ENCODE data around the gene VEGFA. TPM values are rescaled to one million over a fixed set of nuclear protein-coding genes. Genes with fewer than 3 reads are reported as not detected.

The VEGFA gene
- total and polyA plus RNA-seq, 2 of the 8 experiments (the other 6 are each of a cell fraction or from before 2014, with no cell fraction given), result 42.2 to 58.5 TPM

DNA sequence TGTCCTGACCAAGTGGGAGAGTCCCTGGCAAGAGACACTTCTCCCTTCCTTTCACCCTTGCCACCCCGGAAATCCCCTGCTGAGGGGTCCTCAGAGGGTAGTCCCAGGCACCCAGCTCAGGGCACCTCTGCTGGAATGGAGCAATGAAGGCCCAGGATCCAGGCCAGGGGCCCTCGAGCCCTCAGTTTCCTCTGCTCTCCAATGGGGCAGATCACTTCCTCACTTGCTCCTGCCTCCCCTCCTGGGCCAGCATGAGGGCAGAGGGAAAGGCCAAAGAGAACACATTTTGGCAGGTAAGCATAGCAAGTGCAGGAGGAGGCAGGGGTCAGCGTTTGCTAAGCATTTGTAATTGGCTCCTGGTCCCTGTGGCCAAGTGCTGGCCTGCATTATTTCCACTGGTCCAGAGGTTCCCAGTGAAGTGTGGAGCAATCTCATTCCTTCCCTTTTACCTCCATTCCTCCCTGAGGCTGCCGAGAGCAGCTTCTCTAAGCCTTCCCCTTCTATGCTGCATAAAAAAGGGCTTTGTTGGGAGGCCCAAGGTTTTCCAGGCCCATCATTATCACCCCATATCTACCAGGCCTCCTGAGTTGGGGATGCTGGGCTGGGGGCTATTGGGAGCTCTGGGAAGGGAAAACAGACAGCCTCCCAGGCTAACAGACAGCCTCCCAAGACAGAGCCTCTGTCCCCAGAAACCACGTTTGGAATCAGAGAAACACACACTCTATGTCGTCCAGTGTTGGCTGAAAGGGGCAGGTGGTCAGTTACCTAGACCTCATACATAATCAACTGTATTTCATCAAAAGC lies 28.8 kb upstream of the VEGFA start:
- Histone ChIP-seq H3K36me3 (ENCODE audit: control insufficient read depth in 2 of 4, insufficient read depth in 4 of 4, low read length in 3 of 4) (no peaks in the 10 kb centered on the region), H3K27ac (ENCODE audit: low read depth, low read length) (no peak overlapping the region), H2BK15ac (ENCODE audit: low read length) (peak overlapping the region; percentile 81), H3K14ac (ENCODE audit: insufficient read length) (no peak overlapping the region), H3K4me1 (replicated peaks in 1 of 4; ENCODE audit: control insufficient read depth in 3 of 4, insufficient read depth in 4 of 4, low read length in 3 of 4) (peaks cover 0 to 20% (median 4%) of the 10 kb centered on the region in 4 experiments; a peak in 4 of 7 replicates), H2AFZ (ENCODE audit: low read length) (no peak overlapping the region), H3K4me2 (ENCODE audit: insufficient read depth in 1 of 2, low read depth in 2 of 2, low read length in 2 of 2) (no peak overlapping the region), H3K4ac (replicated peaks; ENCODE audit: insufficient read length, low read depth, low read length) (no peak overlapping the region), H2AK5ac (ENCODE audit: low read depth, low read length) (0 out of 2 replicates have a peak overlapping the region, but pooled peaks have one; percentile 28), H3K27me3 (replicated peaks in 1 of 4; ENCODE audit: control insufficient read depth in 3 of 4, extremely low read depth in 1 of 4, insufficient read depth in 3 of 4, low read length in 3 of 4) (no peaks in the 10 kb centered on the region), H2BK5ac (ENCODE audit: low read depth, low read length) (no peak overlapping the region; the same call in 1 of the 2 replicates), H3K9ac (replicated peaks in 1 of 4; ENCODE audit: extremely low read depth in 1 of 4, low read depth in 3 of 4, low read length in 3 of 4) (no peak overlapping the region), H3K56ac (replicated peaks; ENCODE audit: insufficient read length, low read depth, low read length) (no peak overlapping the region), H4K20me1 (replicated peaks in 1 of 2; ENCODE audit: control insufficient read depth in 1 of 2, insufficient read depth in 2 of 2, low read length in 2 of 2) (peaks cover 0 to 3% of the 10 kb centered on the region in 2 experiments), H2BK120ac (replicated peaks; ENCODE audit: low read depth, low read length) (no peak overlapping the region), H4K91ac (replicated peaks; ENCODE audit: insufficient read length, low read length) (peak overlapping the region; percentile 34), H3K79me1 (ENCODE audit: low read depth, low read length) (no peaks in the 10 kb centered on the region), H3K79me2 (ENCODE audit: control insufficient read depth in 1 of 2, insufficient read depth in 2 of 2, low read length in 2 of 2) (no peaks in the 10 kb centered on the region), H3K9me3 (ENCODE audit: insufficient read depth in 2 of 2, low read depth in 1 of 2, low read length in 1 of 2) (no peaks in the 10 kb centered on the region), H2BK12ac (ENCODE audit: low read depth, low read length) (no peak overlapping the region), H4K8ac (ENCODE audit: extremely low read depth, insufficient read depth, low read length) (no peak overlapping the region), H3K23ac (ENCODE audit: insufficient read length) (no peak overlapping the region), H3K18ac (ENCODE audit: extremely low read depth, low read length) (no peak overlapping the region), H4K5ac (ENCODE audit: insufficient read length, low read depth, low read length) (no peak overlapping the region), H2BK20ac (ENCODE audit: low read length) (no peak overlapping the region), H3K23me2 (ENCODE audit: low read depth, low read length) (peaks cover 7% of the 10 kb centered on the region; the same call in 1 of the 2 replicates), H3K4me3 (ENCODE audit: extremely low read depth in 1 of 4, insufficient read depth in 2 of 4, low read depth in 3 of 4, low read length in 4 of 4) (no peak overlapping the region)
- DNase-seq (ENCODE audit: low read depth in 1 of 2, low spot score in 2 of 2), result no peak
- TF ChIP-seq HDAC6 (IDR thresholded peaks at IDR 0.05; ENCODE audit: low read depth, low read length) (no peak), GABPA (IDR thresholded peaks at IDR 0.05; ENCODE audit: borderline replicate concordance, insufficient read depth, low read length) (no peak), SUZ12 (IDR thresholded peaks at IDR 0.05; ENCODE audit: low read length) (peak; percentile 30; the same call in 1 of the 2 replicates)
- ChIA-PET CTCF (ENCODE audit: partially characterized antibody) (interaction anchor here (0.6 to 6.8 kb wide), 8 partner anchors 18 to 71 kb away, joined by 3 to 35 read pairs (median 4); partner anchors contain the start of gene VEGFA), POLR2A (ENCODE audit: partially characterized antibody) (interaction anchor here (0.9 to 1.2 kb wide), 4 partner anchors 16 to 46 kb away, joined by 3 read pairs; no protein-coding TSS in a partner anchor)
- no peak for FAIRE-seq
- WGBS, 2 experiments (ENCODE audit: extremely low coverage in 1 of 2, insufficient coverage in 1 of 2, insufficient read length in 1 of 2, insufficient replicate concordance in 2 of 2, low coverage in 1 of 2, low lambda C conversion rate in 2 of 2, missing lambda C conversion rate in 1 of 2), result 79% methylated on average over 6 of the region's 6 CpGs; no CpG with 5 or more reads in 1 of the 2 experiments
